CD14-positive monocyte (primary cell): Measurements from ENCODE around the gene MTHFSD. TPM values are rescaled to one million over a fixed set of nuclear protein-coding genes. Genes with fewer than 3 reads are reported as not detected.

ENCODE experiments used
- DNase-seq, 3 donors: peaks; one replicate each; pipeline ENCODE4 v3.0.0-alpha.2; 2011 to 2022
- H2AFZ ChIP-seq: 2 replicates; pipeline ENCODE4 v1.6.0; 2012; ENCODE audit warnings: mild to moderate bottlenecking, low read depth, low read length, inconsistent platforms; ENCODE audit not compliant: insufficient read depth, poor library complexity, severe bottlenecking
- H3K27ac ChIP-seq, 2 donors: 1 replicate in 1 of 2; 2 replicates in 1 of 2; pipeline ENCODE4 v1.5.1; 2012 to 2013; ENCODE audit warnings: low read length in 2 of 2, control low read depth in 1 of 2, inconsistent platforms in 1 of 2, low read depth in 1 of 2, mild to moderate bottlenecking in 1 of 2
- H3K27me3 ChIP-seq, 2 donors: one replicate each; pipeline versions ENCODE4 v1.6.0 to v1.6.1; 2011 to 2013; ENCODE audit warnings: low read length in 2 of 2; ENCODE audit not compliant: control insufficient read depth in 2 of 2, insufficient read depth in 2 of 2
- H3K36me3 ChIP-seq, 2 donors: replicated peaks in 1 of 2; 1 replicate in 1 of 2; 2 replicates in 1 of 2; pipeline versions ENCODE4 v1.5.1 to v1.6.1; 2012 to 2013; ENCODE audit warnings: low read length in 2 of 2, control low read depth in 1 of 2, inconsistent platforms in 1 of 2, mild to moderate bottlenecking in 1 of 2; ENCODE audit not compliant: insufficient read depth in 2 of 2, control insufficient read depth in 1 of 2
- H3K4me1 ChIP-seq, 2 donors: 1 replicate in 1 of 2; 2 replicates in 1 of 2; pipeline versions ENCODE4 v1.5.1 to v1.6.1; 2012 to 2013; ENCODE audit warnings: low read length in 2 of 2, control low read depth in 1 of 2, inconsistent platforms in 1 of 2, mild to moderate bottlenecking in 1 of 2, moderate library complexity in 1 of 2; ENCODE audit not compliant: insufficient read depth in 2 of 2, control insufficient read depth in 1 of 2
- H3K4me2 ChIP-seq: replicated peaks from 2 replicates; pipeline ENCODE3; 2012; ENCODE audit warnings: low read length, moderate library complexity, mild to moderate bottlenecking; ENCODE audit not compliant: poor library complexity, severe bottlenecking; ENCODE audit errors: extremely low read depth
- H3K4me3 ChIP-seq, 3 experiments: fragments of 200-600 bp in 1 of 3; sonication (generic) in 1 of 3; replicated peaks in 1 of 3; 1 replicate in 2 of 3; 2 replicates in 1 of 3; pipeline ENCODE4 v1.5.1; 2011 to 2013; ENCODE audit warnings: low read length in 3 of 3, mild to moderate bottlenecking in 3 of 3, control low read depth in 2 of 3, low read depth in 2 of 3, inconsistent platforms in 1 of 3, moderate library complexity in 1 of 3
- H3K79me2 ChIP-seq: 2 replicates; pipeline ENCODE4 v1.6.0; 2012; ENCODE audit warnings: mild to moderate bottlenecking, control low read depth, inconsistent platforms, low read length, moderate library complexity; ENCODE audit not compliant: insufficient read depth
- H3K9ac ChIP-seq: 2 replicates; pipeline ENCODE4 v1.6.0; 2017; ENCODE audit warnings: low read length, mild to moderate bottlenecking; ENCODE audit not compliant: insufficient read depth, poor library complexity, severe bottlenecking
- H3K9me3 ChIP-seq, 2 donors: replicated peaks in 1 of 2; 1 replicate in 1 of 2; 2 replicates in 1 of 2; pipeline versions ENCODE4 v1.5.1 to v1.6.1; 2012 to 2013; ENCODE audit warnings: low read length in 2 of 2, control low read depth in 1 of 2; ENCODE audit not compliant: control insufficient read depth in 1 of 2, insufficient read depth in 1 of 2
- H4K20me1 ChIP-seq: 2 replicates; pipeline ENCODE4 v1.6.0; 2012; ENCODE audit warnings: mild to moderate bottlenecking, low read length, control low read depth, moderate library complexity; ENCODE audit not compliant: insufficient read depth
- H3K27ac Mint-ChIP-seq, 7 donors: one replicate each; pipeline ENCODE4 v1.8.0; 2020; ENCODE audit warnings: mild to moderate bottlenecking in 7 of 7, mixed read lengths in 7 of 7, moderate library complexity in 6 of 7, inconsistent platforms in 2 of 7
- H3K27me3 Mint-ChIP-seq, 3 donors: one replicate each; pipeline ENCODE4 v1.8.0; 2021 to 2022; ENCODE audit warnings: low read depth in 3 of 3, mild to moderate bottlenecking in 3 of 3, mixed read lengths in 3 of 3, moderate library complexity in 3 of 3, inconsistent platforms in 1 of 3
- H3K36me3 Mint-ChIP-seq, 2 donors: one replicate each; pipeline ENCODE4 v1.8.0; 2020; ENCODE audit warnings: mixed read lengths in 2 of 2, inconsistent platforms in 1 of 2, mild to moderate bottlenecking in 1 of 2
- H3K4me1 Mint-ChIP-seq: one replicate; pipeline ENCODE4 v1.8.0; 2020; ENCODE audit warnings: mild to moderate bottlenecking, mixed read lengths
- H3K4me3 Mint-ChIP-seq, 2 donors: one replicate each; pipeline ENCODE4 v1.8.0; 2020; ENCODE audit warnings: mild to moderate bottlenecking in 2 of 2, mixed read lengths in 2 of 2, moderate library complexity in 1 of 2
- H3K9me3 Mint-ChIP-seq, 7 donors: one replicate each; pipeline ENCODE4 v1.8.0; 2020 to 2022; ENCODE audit warnings: mixed read lengths in 7 of 7, mild to moderate bottlenecking in 6 of 7, moderate library complexity in 6 of 7, inconsistent platforms in 2 of 7
- CTCF ChIP-seq: fragments of 200-600 bp; IDR thresholded peaks from one replicate; pipeline ENCODE4 v1.8.0; 2022; ENCODE audit warnings: antibody characterized with exemption, mild to moderate bottlenecking
- WGBS: methylation state at CpG from one replicate; pipeline ENCODE4 v1.1.5; 2013; ENCODE audit warnings: missing lambda C conversion rate; ENCODE audit not compliant: insufficient coverage; 5-methylcytosine and 5-hydroxymethylcytosine counted together
- intact Hi-C, 2 donors: fragments of 100-400 bp; cut with micrococcal nuclease; formaldehyde crosslinking; loops; one replicate each; pipeline versions ENCODE4 v1.15.0 to v1.15.1; 2023
- polyA plus RNA-seq, 3 donors: library from polyadenylated mRNA; depleted of rRNA in 1 of 3; unstranded in 2 of 3; stranded (reverse) in 1 of 3; fragments of 300-500 nt in 2 of 3; fragments of >200 nt in 1 of 3; fragmentation: Illumina TruSeq in 2 of 3; gene quantifications; 1 replicate in 2 of 3; 2 replicates in 1 of 3; pipeline ENCODE4 v1.2.3, GENCODE V29; 2012 to 2021

The MTHFSD gene
- polyA plus RNA-seq, 3 donors = 7.2 to 14.1 (median 11.7) TPM

GRCh38 chr16:86498155-86498670, 56.8 kb downstream of the MTHFSD start:
- intact Hi-C loops = no loop called here
- Histone ChIP-seq H3K4me1 (no peaks in the 10 kb centered on the region), H3K4me3 (no peak overlapping the region), H4K20me1 (no peaks in the 10 kb centered on the region), H3K27ac (no peak overlapping the region), H3K27me3 (peaks cover 79 to 96% of the 10 kb centered on the region in 2 donors), H3K9ac (no peak overlapping the region), H2AFZ (no peak overlapping the region), H3K36me3 (no peaks in the 10 kb centered on the region), H3K9me3 (peaks cover 0 to 51% of the 10 kb centered on the region in 2 donors), H3K4me2 (no peak overlapping the region), H3K79me2 (no peaks in the 10 kb centered on the region)
- H3K4me1 Mint-ChIP-seq = no peaks in the 10 kb centered on the region
- 5% methylated on average over 24 of the region's 29 CpGs for WGBS
- peaks cover 0 to 15% (median 5%) of the 10 kb centered on the region in 7 donors for H3K9me3 Mint-ChIP-seq
- no peak for TF ChIP-seq CTCF
- no peak for DNase-seq
- peak overlapping the region in 1 of 2 donors; percentile 56 for H3K4me3 Mint-ChIP-seq
- peaks cover 92 to 99% (median 97%) of the 10 kb centered on the region in 3 donors for H3K27me3 Mint-ChIP-seq
- no peaks in the 10 kb centered on the region for H3K36me3 Mint-ChIP-seq
- peak overlapping the region in 1 of 7 donors; percentile 15 for H3K27ac Mint-ChIP-seq

GRCh38 chr16:86497551-86498021, 57.4 kb downstream of the MTHFSD start:
- peaks cover 92 to 99% (median 96%) of the 10 kb centered on the region in 3 donors for H3K27me3 Mint-ChIP-seq
- H3K4me3 Mint-ChIP-seq = peak overlapping the region in 1 of 2 donors; percentile 30
- H3K36me3 ChIP-seq = no peaks in the 10 kb centered on the region
- no peaks in the 10 kb centered on the region for H3K36me3 Mint-ChIP-seq
- H3K4me1 Mint-ChIP-seq = no peaks in the 10 kb centered on the region
- 12% methylated on average over 28 of the region's 44 CpGs for WGBS
- H2AFZ ChIP-seq = no peak overlapping the region
- no peak for TF ChIP-seq CTCF
- intact Hi-C loops = no loop called here
- H3K27ac ChIP-seq = no peak overlapping the region
- DNase-seq = no peak
- no peaks in the 10 kb centered on the region for H4K20me1 ChIP-seq
- peaks cover 0 to 46% of the 10 kb centered on the region in 2 donors for H3K9me3 ChIP-seq
- H3K9me3 Mint-ChIP-seq = peaks cover 0 to 14% (median 5%) of the 10 kb centered on the region in 7 donors
- H3K4me1 ChIP-seq = no peaks in the 10 kb centered on the region
- peaks cover 77 to 95% of the 10 kb centered on the region in 2 donors for H3K27me3 ChIP-seq
- H3K9ac ChIP-seq = no peak overlapping the region
- H3K79me2 ChIP-seq = no peaks in the 10 kb centered on the region
- no peak overlapping the region for H3K4me2 ChIP-seq
- H3K27ac Mint-ChIP-seq = no peak overlapping the region
- H3K4me3 ChIP-seq = no peak overlapping the region
